Gastrocnemius medialis (tissue), 4 donors: Measurements from ENCODE around the gene UBASH3B.

Experiments used
- CTCF ChIP-seq, 5 experiments: fragments of 450-650 bp in 3 of 5; fragments of 200-600 bp in 2 of 5; sonication (generic) in 2 of 5; IDR thresholded peaks in 4 of 5; conservative IDR thresholded peaks in 1 of 5; 1 replicate in 4 of 5; 2 replicates in 1 of 5; pipeline ENCODE4 v1.5.1; 2016 to 2019; ENCODE audit warnings: antibody characterized with exemption in 5 of 5, mild to moderate bottlenecking in 3 of 5, moderate library complexity in 3 of 5
- POLR2A ChIP-seq, 2 donors: fragments of 450-650 bp; IDR thresholded peaks; one replicate each; pipeline ENCODE4 v1.6.1; 2017; ENCODE audit warnings: antibody characterized with exemption in 2 of 2, mild to moderate bottlenecking in 2 of 2, moderate library complexity in 2 of 2

GRCh38 chr11:122808478-122808869 lies 153.0 kb downstream of the UBASH3B start:
- TF ChIP-seq CTCF (IDR thresholded peaks at IDR 0.05 in 4 of 5, conservative IDR thresholded peaks at IDR 0.05 in 1 of 5) = no peak
- no peak for TF ChIP-seq POLR2A (IDR thresholded peaks at IDR 0.05)
